ENCODE results near the gene GPX3.

GPX3 gene

DNA sequence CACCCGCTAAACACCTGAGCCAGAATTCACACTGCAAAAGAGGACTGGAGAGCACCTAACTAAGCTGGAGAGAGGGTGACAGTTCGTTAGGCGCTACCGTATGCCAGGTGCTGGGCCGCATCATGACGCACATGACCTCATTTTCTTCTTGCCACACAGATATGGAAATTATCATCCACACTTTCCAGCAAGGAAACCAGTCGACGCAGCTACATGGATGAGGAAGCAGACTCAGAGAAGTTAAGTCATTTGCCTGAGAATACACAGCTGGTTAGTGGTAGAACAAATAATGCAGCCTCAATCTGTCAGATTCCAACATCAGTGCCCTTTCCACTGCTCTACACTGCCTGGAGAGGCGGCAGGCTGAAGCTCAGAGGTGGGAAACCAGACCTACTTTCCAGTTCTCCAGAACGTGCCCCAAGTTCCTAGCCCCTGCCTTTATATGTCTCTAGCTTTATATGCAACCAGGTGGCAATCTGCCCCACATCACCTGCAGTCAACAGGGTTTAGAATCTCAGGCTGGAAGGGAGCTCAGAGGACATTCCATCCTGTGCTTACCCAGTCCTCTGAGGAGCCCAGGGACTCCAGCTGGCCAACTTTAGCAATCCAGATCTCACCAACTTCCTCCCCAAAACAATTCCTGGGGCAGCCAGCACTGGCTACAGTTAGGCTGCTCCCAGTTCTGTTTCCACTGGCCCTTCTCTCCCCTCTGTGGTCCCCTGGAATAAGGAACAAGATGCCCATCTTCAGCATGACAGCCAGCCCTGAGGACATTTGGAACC, 51.6 kb downstream of the GPX3 start:
- no peaks in the 10 kb centered on the region for H3K27me3 ChIP-seq (ENCODE audit: low read depth, low read length)
- peaks cover 3% of the 10 kb centered on the region in 2 donors for H3K36me3 ChIP-seq (ENCODE audit: control insufficient read depth in 1 of 2, insufficient read depth in 2 of 2, low read length in 2 of 2)
- no peaks in the 10 kb centered on the region for H3K9me3 ChIP-seq (ENCODE audit: control insufficient read depth in 1 of 2, low read length in 2 of 2)
- no peak overlapping the region for H3K4me3 ChIP-seq (ENCODE audit: low read depth in 1 of 2, low read length in 2 of 2)
- H3K27ac ChIP-seq (ENCODE audit: low read length), result no peak overlapping the region
- peaks cover 17 to 43% of the 10 kb centered on the region in 2 donors for H3K4me1 ChIP-seq (ENCODE audit: control insufficient read depth in 1 of 2, insufficient read depth in 2 of 2, low read length in 2 of 2)

DNA sequence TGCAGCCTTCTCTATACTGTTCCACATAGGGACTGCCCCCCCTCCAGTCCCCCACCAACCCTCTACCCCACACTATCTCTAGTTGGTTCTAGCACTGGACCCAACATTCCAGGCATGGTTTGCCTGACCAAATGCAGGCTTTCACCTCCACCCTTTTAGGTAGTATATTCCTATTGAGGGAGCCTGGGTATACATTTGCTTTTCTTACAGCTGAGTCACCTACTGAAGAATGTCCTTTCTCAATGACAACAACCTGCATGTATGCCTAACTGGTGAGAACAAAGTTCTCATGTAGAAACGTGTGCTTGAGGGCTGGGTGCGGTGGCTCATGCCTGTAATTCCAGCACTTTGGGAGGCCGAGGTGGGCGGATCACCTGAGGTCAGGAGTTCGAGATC, 52.2 kb downstream of the GPX3 start:
- Histone ChIP-seq H3K27me3 (ENCODE audit: low read depth, low read length) (no peaks in the 10 kb centered on the region), H3K4me1 (ENCODE audit: control insufficient read depth in 1 of 2, insufficient read depth in 2 of 2, low read length in 2 of 2) (peaks cover 17 to 43% of the 10 kb centered on the region in 2 donors), H3K27ac (ENCODE audit: low read length) (no peak overlapping the region), H3K36me3 (ENCODE audit: control insufficient read depth in 1 of 2, insufficient read depth in 2 of 2, low read length in 2 of 2) (peaks cover 0 to 3% of the 10 kb centered on the region in 2 donors), H3K4me3 (ENCODE audit: low read depth in 1 of 2, low read length in 2 of 2) (no peak overlapping the region), H3K9me3 (ENCODE audit: control insufficient read depth in 1 of 2, low read length in 2 of 2) (no peaks in the 10 kb centered on the region)

DNA sequence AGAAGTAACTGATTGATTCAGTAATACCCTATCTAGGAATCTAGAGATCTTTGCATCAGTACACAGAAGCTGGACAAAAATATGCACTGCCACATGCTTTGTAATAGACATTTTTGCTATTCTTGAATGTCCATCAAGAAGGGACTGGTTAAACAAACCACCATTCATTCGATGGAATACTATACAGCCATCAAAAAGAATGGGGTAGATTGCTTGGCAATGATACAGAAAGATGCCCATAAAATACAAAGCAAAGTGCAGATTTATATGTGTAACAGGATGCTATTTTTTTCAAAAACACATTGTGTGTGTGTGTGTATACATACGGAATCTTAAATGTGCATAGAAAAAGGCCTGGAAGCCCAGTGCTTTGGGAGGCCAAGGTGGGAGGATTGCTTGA, 52.9 kb downstream of the GPX3 start:
- no peak overlapping the region for H3K27ac ChIP-seq (ENCODE audit: low read length)
- peaks cover 17 to 44% of the 10 kb centered on the region in 2 donors for H3K4me1 ChIP-seq (ENCODE audit: control insufficient read depth in 1 of 2, insufficient read depth in 2 of 2, low read length in 2 of 2)
- no peaks in the 10 kb centered on the region for H3K9me3 ChIP-seq (ENCODE audit: control insufficient read depth in 1 of 2, low read length in 2 of 2)
- H3K4me3 ChIP-seq (ENCODE audit: low read depth in 1 of 2, low read length in 2 of 2), result no peak overlapping the region
- no peaks in the 10 kb centered on the region for H3K27me3 ChIP-seq (ENCODE audit: low read depth, low read length)
- peaks cover 0 to 7% of the 10 kb centered on the region in 2 donors for H3K36me3 ChIP-seq (ENCODE audit: control insufficient read depth in 1 of 2, insufficient read depth in 2 of 2, low read length in 2 of 2)

DNA sequence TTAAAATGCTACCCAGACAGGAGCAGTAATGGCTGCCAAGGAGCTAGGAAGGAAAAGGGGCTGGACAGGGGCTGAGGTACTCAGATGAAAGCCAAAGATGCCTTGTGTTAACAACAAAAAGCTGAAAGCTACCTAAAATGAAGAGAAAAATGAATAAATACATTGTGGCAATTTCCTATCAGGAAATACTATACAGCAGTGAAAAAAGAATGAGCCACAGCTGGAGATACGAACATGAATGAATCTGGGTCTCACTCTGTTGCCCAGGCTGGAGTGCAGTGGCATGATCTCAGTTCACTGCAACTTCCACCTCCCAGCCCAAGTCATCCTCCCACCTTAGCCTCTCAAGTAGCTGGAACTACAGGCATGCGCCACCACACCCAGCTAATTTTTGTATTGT, 54.2 kb downstream of the GPX3 start:
- H3K4me3 ChIP-seq (ENCODE audit: low read depth in 1 of 2, low read length in 2 of 2), result no peak overlapping the region
- no peak overlapping the region for H3K27ac ChIP-seq (ENCODE audit: low read length)
- H3K36me3 ChIP-seq (ENCODE audit: control insufficient read depth in 1 of 2, insufficient read depth in 2 of 2, low read length in 2 of 2), result peaks cover 4 to 7% of the 10 kb centered on the region in 2 donors
- no peaks in the 10 kb centered on the region for H3K27me3 ChIP-seq (ENCODE audit: low read depth, low read length)
- H3K4me1 ChIP-seq (ENCODE audit: control insufficient read depth in 1 of 2, insufficient read depth in 2 of 2, low read length in 2 of 2), result peaks cover 9 to 41% of the 10 kb centered on the region in 2 donors
- H3K9me3 ChIP-seq (ENCODE audit: control insufficient read depth in 1 of 2, low read length in 2 of 2), result no peaks in the 10 kb centered on the region

DNA sequence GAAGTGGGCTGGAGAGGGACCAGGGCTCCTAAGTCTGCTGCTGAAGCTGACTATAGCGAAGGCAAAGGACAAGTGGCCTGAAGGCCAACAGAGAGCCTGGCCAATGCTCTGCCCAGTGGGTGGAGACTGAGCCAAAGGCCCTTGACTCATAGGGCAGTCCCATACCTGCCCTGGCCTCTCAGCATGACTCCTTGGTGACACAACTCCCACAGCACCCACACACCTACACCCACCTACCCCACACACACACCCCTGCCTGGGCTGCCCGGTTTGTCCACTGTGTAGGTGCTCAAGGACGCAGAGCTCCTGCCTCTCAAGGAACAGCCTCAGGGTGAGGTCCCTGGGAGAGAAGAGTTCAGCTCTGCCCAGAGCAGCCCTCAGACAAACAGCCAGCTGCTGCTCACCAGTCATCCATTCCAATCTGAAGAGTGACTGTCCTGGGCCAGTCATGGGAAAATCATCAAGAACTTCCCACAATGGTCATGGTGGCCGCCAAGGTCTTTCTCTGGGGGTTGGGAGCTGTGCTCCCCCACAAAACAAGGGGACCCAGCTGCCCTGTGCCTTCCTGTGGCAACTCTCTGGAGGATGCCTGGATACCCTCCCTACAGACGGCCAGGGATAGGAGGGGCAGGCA, 55.4 kb downstream of the GPX3 start:
- Histone ChIP-seq H3K4me1 (ENCODE audit: control insufficient read depth in 1 of 2, insufficient read depth in 2 of 2, low read length in 2 of 2) (peaks cover 14 to 37% of the 10 kb centered on the region in 2 donors), H3K27ac (ENCODE audit: low read length) (no peak overlapping the region), H3K27me3 (ENCODE audit: low read depth, low read length) (no peaks in the 10 kb centered on the region), H3K9me3 (ENCODE audit: control insufficient read depth in 1 of 2, low read length in 2 of 2) (no peaks in the 10 kb centered on the region), H3K4me3 (ENCODE audit: low read depth in 1 of 2, low read length in 2 of 2) (no peak overlapping the region), H3K36me3 (ENCODE audit: control insufficient read depth in 1 of 2, insufficient read depth in 2 of 2, low read length in 2 of 2) (peaks cover 7 to 8% of the 10 kb centered on the region in 2 donors)

DNA sequence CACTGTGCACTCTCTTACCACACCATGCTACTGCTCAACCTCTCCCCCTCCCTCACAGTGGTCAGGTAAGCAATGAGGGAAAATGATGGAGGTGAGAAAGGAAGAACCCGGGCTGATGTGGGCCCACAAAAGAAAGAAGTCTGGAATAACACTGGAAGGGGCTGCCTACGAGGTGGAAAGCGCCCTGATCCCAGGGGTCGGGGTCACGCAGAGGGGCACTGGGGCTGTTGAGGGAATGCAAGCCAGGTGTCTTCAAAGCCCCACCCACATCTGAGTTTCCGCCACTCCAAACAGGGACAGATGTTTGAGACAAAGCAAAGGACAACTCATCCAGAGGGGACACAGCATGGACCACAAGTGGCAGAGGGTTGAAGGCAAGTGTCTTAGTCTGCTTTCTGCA, 56.2 kb downstream of the GPX3 start:
- Histone ChIP-seq H3K36me3 (ENCODE audit: control insufficient read depth in 1 of 2, insufficient read depth in 2 of 2, low read length in 2 of 2) (peaks cover 7 to 8% of the 10 kb centered on the region in 2 donors), H3K27ac (ENCODE audit: low read length) (no peak overlapping the region), H3K27me3 (ENCODE audit: low read depth, low read length) (no peaks in the 10 kb centered on the region)

DNA sequence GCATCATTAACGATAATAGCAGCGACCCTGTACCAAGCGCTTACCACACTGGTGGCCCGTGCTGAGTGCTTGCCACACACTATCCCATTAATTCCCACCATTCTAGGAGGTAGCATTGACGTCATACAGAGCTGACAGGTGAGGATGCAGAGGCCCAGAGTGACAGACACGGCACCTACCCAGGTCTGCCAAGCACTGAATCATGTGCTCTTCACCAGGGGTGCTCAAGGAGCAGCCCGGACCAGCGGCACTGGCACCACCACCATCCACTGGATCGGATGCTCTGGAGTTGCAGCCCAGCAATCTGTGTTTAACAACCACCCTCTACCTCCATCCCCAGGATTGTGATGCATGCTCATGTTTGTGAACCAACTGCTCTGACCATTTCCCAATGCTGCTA, 57.0 kb downstream of the GPX3 start:
- Histone ChIP-seq H3K4me3 (ENCODE audit: low read depth in 1 of 2, low read length in 2 of 2) (no peak overlapping the region), H3K4me1 (ENCODE audit: control insufficient read depth in 1 of 2, insufficient read depth in 2 of 2, low read length in 2 of 2) (peaks cover 14 to 33% of the 10 kb centered on the region in 2 donors), H3K27ac (ENCODE audit: low read length) (no peak overlapping the region), H3K27me3 (ENCODE audit: low read depth, low read length) (no peaks in the 10 kb centered on the region), H3K36me3 (ENCODE audit: control insufficient read depth in 1 of 2, insufficient read depth in 2 of 2, low read length in 2 of 2) (peaks cover 7 to 8% of the 10 kb centered on the region in 2 donors), H3K9me3 (ENCODE audit: control insufficient read depth in 1 of 2, low read length in 2 of 2) (no peaks in the 10 kb centered on the region)

More for the DNA sequence above, 56.2 kb downstream of the GPX3 start:
- no peak overlapping the region for H3K4me3 ChIP-seq (ENCODE audit: low read depth in 1 of 2, low read length in 2 of 2)
- peaks cover 14 to 36% of the 10 kb centered on the region in 2 donors for H3K4me1 ChIP-seq (ENCODE audit: control insufficient read depth in 1 of 2, insufficient read depth in 2 of 2, low read length in 2 of 2)
- H3K9me3 ChIP-seq (ENCODE audit: control insufficient read depth in 1 of 2, low read length in 2 of 2), result no peaks in the 10 kb centered on the region

DNA sequence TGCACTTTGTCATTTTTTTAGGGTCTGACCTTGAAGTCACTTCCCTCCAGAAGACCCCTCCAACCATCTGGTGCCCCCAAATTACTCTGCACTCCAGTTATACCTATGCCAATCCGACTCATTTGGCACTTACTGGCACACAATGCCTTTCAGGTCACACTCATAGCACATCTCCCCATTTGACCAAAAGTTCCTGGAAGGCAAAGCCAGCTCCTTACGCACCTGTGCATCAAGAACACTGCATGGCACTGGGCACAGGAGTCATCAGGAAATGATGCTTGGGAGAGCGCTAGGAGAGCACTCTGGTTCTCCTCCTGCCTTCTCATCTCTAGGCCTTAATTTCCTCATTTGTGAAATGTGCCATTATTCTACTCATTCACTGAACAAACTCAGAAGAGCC, 57.6 kb downstream of the GPX3 start:
- peaks cover 16 to 28% of the 10 kb centered on the region in 2 donors for H3K4me1 ChIP-seq (ENCODE audit: control insufficient read depth in 1 of 2, insufficient read depth in 2 of 2, low read length in 2 of 2)
- no peak overlapping the region for H3K27ac ChIP-seq (ENCODE audit: low read length)
- peaks cover 7 to 8% of the 10 kb centered on the region in 2 donors for H3K36me3 ChIP-seq (ENCODE audit: control insufficient read depth in 1 of 2, insufficient read depth in 2 of 2, low read length in 2 of 2)
- no peaks in the 10 kb centered on the region for H3K27me3 ChIP-seq (ENCODE audit: low read depth, low read length)
- H3K4me3 ChIP-seq (ENCODE audit: low read depth in 1 of 2, low read length in 2 of 2), result no peak overlapping the region
- no peaks in the 10 kb centered on the region for H3K9me3 ChIP-seq (ENCODE audit: control insufficient read depth in 1 of 2, low read length in 2 of 2)
